DOHH2 (cell line): ENCODE measurements around the gene SLC44A5.
"Not testable (repeated sequence)": the region's sequence is repeated elsewhere in the genome, so short reads cannot be mapped to it uniquely, and the experiment has no call there.

Experiments used
- CTCF ChIP-seq: fragments of 200-600 bp; sonication (generic); IDR thresholded peaks from one replicate; pipeline ENCODE4 v1.5.1; 2014; ENCODE audit warnings: antibody characterized with exemption, mild to moderate bottlenecking, low read depth, low read length; ENCODE audit not compliant: poor library complexity, severe bottlenecking
- EZH2phosphoT487 ChIP-seq: fragments of 200-600 bp; sonication (generic); IDR thresholded peaks from 2 replicates; pipeline ENCODE4 v1.6.1; 2017; ENCODE audit warnings: borderline replicate concordance, mild to moderate bottlenecking, antibody characterized with exemption, low read length, moderate library complexity, mixed read lengths

- not testable (repeated sequence) for TF ChIP-seq CTCF, EZH2phosphoT487
Observed at GRCh38 chr1:75263616-75264015, 347.3 kb downstream of the SLC44A5 start.
